K562 (cell line): ENCODE data around the gene KRI1. TPM values are rescaled to one million over a fixed set of nuclear protein-coding genes. Genes with fewer than 3 reads are reported as not detected.

Experiments used
- ATAC-seq: fragments of 200-7000 bp; cut with Tn5 transposase; 3 replicates; pipeline ENCODE4 v1.9.1; 2020; ENCODE audit warnings: moderate library complexity
- BruUV-seq: library from RNA; stranded (reverse); fragments of 400-500 nt; replicated peaks from 2 replicates; lab custom pipeline; 2021; lab: Mats Ljungman, UMichigan
- CTCF ChIA-PET: fragments of 300-600 bp; formaldehyde crosslinking; extraction: SDS; loops from one replicate; lab custom pipeline; 2021; ENCODE audit warnings: low intra/inter-chr PET ratio; lab: Yijun Ruan, JAX
- POLR2A ChIA-PET: fragments of 300-600, 350-650 bp; sonication (Branson Sonifier 250); formaldehyde crosslinking; extraction: SDS; loops from one replicate; lab custom pipeline; 2021; ENCODE audit warnings: antibody characterized with exemption, inconsistent platforms; lab: Yijun Ruan, JAX
- DNase-seq, 4 experiments: peaks; one replicate each; pipeline versions ENCODE4 v3.0.0 to v3.0.0-alpha.2; 2011 to 2018; ENCODE audit warnings: low spot score in 3 of 4, mixed read lengths in 3 of 4; ENCODE audit errors: extremely low read depth in 1 of 4
- FAIRE-seq: peaks from 2 replicates; lab custom pipeline; 2011; peaks lifted over from hg19 to GRCh38; lab: Jason Lieb, UNC
- H2AFZ ChIP-seq: 2 replicates; pipeline ENCODE4 v1.6.0; 2011; ENCODE audit warnings: low read depth, low read length, control low read depth, inconsistent platforms
- H3K27ac ChIP-seq: fragments of 200-600 bp; 3 replicates; pipeline ENCODE4 v1.8.0; 2011; ENCODE audit warnings: low read depth, mild to moderate bottlenecking, control low read depth, inconsistent platforms, low read length, moderate library complexity, mixed read lengths; ENCODE audit errors: extremely low read depth
- H3K27me3 ChIP-seq, 2 experiments: fragments of 300-600 bp in 1 of 2; 2 replicates in 1 of 2; 3 replicates in 1 of 2; pipeline versions ENCODE4 v1.6.0 to v1.8.0; 2011; ENCODE audit warnings: inconsistent platforms in 2 of 2, low read length in 2 of 2, mild to moderate bottlenecking in 1 of 2, mixed read lengths in 1 of 2, moderate library complexity in 1 of 2; ENCODE audit not compliant: control insufficient read depth in 2 of 2, insufficient read depth in 2 of 2
- H3K36me3 ChIP-seq: fragments of 300-600 bp; 3 replicates; pipeline ENCODE4 v1.8.0; 2011; ENCODE audit warnings: mild to moderate bottlenecking, low read length, inconsistent platforms; ENCODE audit not compliant: control insufficient read depth, insufficient read depth
- H3K4me1 ChIP-seq, 2 experiments: fragments of 200-600 bp in 1 of 2; replicated peaks in 1 of 2; 2 replicates in 1 of 2; 3 replicates in 1 of 2; pipeline versions ENCODE4 v1.5.1 to v1.8.0; 2011; ENCODE audit warnings: inconsistent platforms in 2 of 2, low read length in 2 of 2, mild to moderate bottlenecking in 1 of 2, mixed read lengths in 1 of 2, moderate library complexity in 1 of 2; ENCODE audit not compliant: control insufficient read depth in 2 of 2, insufficient read depth in 2 of 2
- H3K4me2 ChIP-seq: 2 replicates; pipeline ENCODE4 v1.6.1; 2011; ENCODE audit warnings: low read length, control low read depth, inconsistent platforms, mixed read lengths; ENCODE audit not compliant: insufficient read depth
- H3K4me3 ChIP-seq: fragments of 200-600 bp; sonication (generic), shearing (Covaris generic); 2 replicates; pipeline ENCODE4 v1.5.1; 2016; ENCODE audit warnings: control low read depth, inconsistent platforms
- H3K79me2 ChIP-seq: fragments of 200-600 bp; 3 replicates; pipeline ENCODE4 v1.8.0; 2011; ENCODE audit warnings: low read length, inconsistent platforms; ENCODE audit not compliant: control insufficient read depth, insufficient read depth
- H3K9ac ChIP-seq, 2 experiments: 2 replicates each; pipeline versions ENCODE4 v1.6.0 to v1.6.1; 2011; ENCODE audit warnings: low read depth in 2 of 2, low read length in 2 of 2, control low read depth in 1 of 2, inconsistent platforms in 1 of 2, mild to moderate bottlenecking in 1 of 2, mixed read lengths in 1 of 2; ENCODE audit not compliant: insufficient read depth in 1 of 2
- H3K9me1 ChIP-seq: one replicate; pipeline ENCODE4 v1.6.0; 2011; ENCODE audit warnings: inconsistent platforms, mild to moderate bottlenecking, low read length, moderate library complexity; ENCODE audit not compliant: control insufficient read depth, insufficient read depth
- H3K9me3 ChIP-seq: replicated peaks from 2 replicates; pipeline ENCODE4 v1.5.1; 2011; ENCODE audit warnings: low read depth, low read length, inconsistent platforms; ENCODE audit not compliant: control insufficient read depth, insufficient read depth
- H4K20me1 ChIP-seq: replicated peaks from 2 replicates; pipeline ENCODE4 v1.6.1; 2011; ENCODE audit warnings: low read length, inconsistent platforms, mixed read lengths; ENCODE audit not compliant: control insufficient read depth, insufficient read depth
- KAT7 ChIP-seq: sonication (generic); formaldehyde crosslinking; IDR thresholded peaks from 2 replicates; pipeline ENCODE4 v1.8.0; 2022; ENCODE audit warnings: missing genetic modification reagents, mild to moderate bottlenecking, borderline replicate concordance
- KLF6 ChIP-seq: fragments of 250-450 bp; sonication (Bioruptor Pico); IDR thresholded peaks from 2 replicates; pipeline ENCODE4 v1.4.0; 2020; ENCODE audit warnings: mild to moderate bottlenecking, moderate library complexity, borderline replicate concordance
- ZNF57 ChIP-seq: fragments of 450-650 bp; formaldehyde crosslinking; IDR thresholded peaks from 2 replicates; pipeline ENCODE4 v1.4.0; 2020; ENCODE audit warnings: mild to moderate bottlenecking, moderate library complexity
- whole genome bisulfite sequencing: fragments of 100-300 bp; shearing (Covaris generic); methylation state at CpG from one replicate; pipeline ENCODE4 v1.1.6; 2016; ENCODE audit warnings: low coverage, mixed read lengths; ENCODE audit not compliant: insufficient coverage; ENCODE audit errors: missing lambda C conversion rate; 5-methylcytosine and 5-hydroxymethylcytosine counted together
- in situ Hi-C: fragments of 300-500 bp; cut with MboI; formaldehyde crosslinking; loops from 4 replicates; pipeline ENCODE4 v1.15.0; 2018; ENCODE audit warnings: inconsistent platforms, mixed read lengths
- intact Hi-C: fragments of 100-400 bp; cut with micrococcal nuclease; formaldehyde crosslinking; loops from 2 replicates; pipeline ENCODE4 v1.14.2; 2022
- polyA plus RNA-seq, 8 experiments: library from polyadenylated mRNA; depleted of rRNA in 4 of 8; stranded (reverse) in 5 of 8; unstranded in 3 of 8; fragments of >200 nt; fragmentation: Nextera tagmentation in 2 of 8; fragmentation: Illumina TruSeq in 1 of 8; extraction: Ambion mirVana in 2 of 8; extraction: Trizol in 1 of 8; gene quantifications; 2 replicates each; pipeline versions ENCODE4 v1.2.1 to v1.2.3, GENCODE V29; 2011 to 2014; ENCODE audit warnings: inconsistent platforms in 1 of 8, missing spikeins in 1 of 8
- total RNA-seq, 7 experiments: library from RNA; depleted of rRNA in 6 of 7; stranded (reverse); fragments of >200 nt in 6 of 7; fragmentation: Illumina TruSeq in 2 of 7; extraction: Trizol in 2 of 7; gene quantifications; 2 replicates each; pipeline versions ENCODE4 v1.2.1 to v1.2.3, GENCODE V29; 2011 to 2021; ENCODE audit warnings: low replicate concordance in 1 of 7
- TF ChIP-seq, protein P1 (sequence below): fragments of 450-650 bp; IDR thresholded peaks from 2 replicates; pipeline ENCODE4 v1.6.1; 2014; ENCODE audit warnings: low read depth, mild to moderate bottlenecking, moderate library complexity, borderline replicate concordance
- TF ChIP-seq, protein P2 (sequence below): fragments of 250-450 bp; sonication (Bioruptor Pico); IDR thresholded peaks from 2 replicates; pipeline ENCODE4 v1.5.0; 2021

KRI1 gene
- total and polyA plus RNA-seq, 9 of the 15 experiments (the other 6 are each of a cell fraction or from before 2014, with no cell fraction given): 1.1 to 50.7 (median 24.7) TPM

DNA sequence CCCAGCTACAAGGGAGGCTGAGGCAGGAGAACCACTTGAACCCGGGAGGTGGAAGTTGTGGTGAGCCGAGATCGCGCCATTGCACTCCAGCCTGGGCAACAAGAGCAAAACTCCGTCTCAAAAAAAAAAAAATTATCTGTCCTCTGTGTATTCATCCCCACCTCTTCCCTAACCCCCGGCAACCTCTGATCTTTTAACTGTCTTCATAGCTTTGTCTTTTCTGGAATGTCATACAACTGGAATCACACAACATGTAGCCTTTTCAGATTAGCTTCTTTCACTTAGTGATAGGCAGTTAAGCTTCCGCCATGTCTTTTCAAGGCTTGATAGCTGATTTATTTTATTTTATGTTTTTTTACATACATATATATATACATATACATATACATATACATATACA lies 40.2 kb downstream of the KRI1 start:
- Histone ChIP-seq H3K27ac (no peak overlapping the region), H3K36me3 (no peaks in the 10 kb centered on the region), H4K20me1 (no peaks in the 10 kb centered on the region; the same call in 1 of the 2 replicates), H3K4me1 (peaks cover 0 to 3% of the 10 kb centered on the region in 2 experiments; a peak in 2 of 5 replicates), H3K9me3 (no peaks in the 10 kb centered on the region), H3K79me2 (no peaks in the 10 kb centered on the region), H3K27me3 (no peaks in the 10 kb centered on the region), H3K4me2 (no peak overlapping the region), H3K9ac (no peak overlapping the region), H3K4me3 (no peak overlapping the region), H3K9me1 (no peaks in the 10 kb centered on the region), H2AFZ (no peak overlapping the region)
- TF ChIP-seq, protein P1, sequence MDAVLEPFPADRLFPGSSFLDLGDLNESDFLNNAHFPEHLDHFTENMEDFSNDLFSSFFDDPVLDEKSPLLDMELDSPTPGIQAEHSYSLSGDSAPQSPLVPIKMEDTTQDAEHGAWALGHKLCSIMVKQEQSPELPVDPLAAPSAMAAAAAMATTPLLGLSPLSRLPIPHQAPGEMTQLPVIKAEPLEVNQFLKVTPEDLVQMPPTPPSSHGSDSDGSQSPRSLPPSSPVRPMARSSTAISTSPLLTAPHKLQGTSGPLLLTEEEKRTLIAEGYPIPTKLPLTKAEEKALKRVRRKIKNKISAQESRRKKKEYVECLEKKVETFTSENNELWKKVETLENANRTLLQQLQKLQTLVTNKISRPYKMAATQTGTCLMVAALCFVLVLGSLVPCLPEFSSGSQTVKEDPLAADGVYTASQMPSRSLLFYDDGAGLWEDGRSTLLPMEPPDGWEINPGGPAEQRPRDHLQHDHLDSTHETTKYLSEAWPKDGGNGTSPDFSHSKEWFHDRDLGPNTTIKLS: no peak
- TF ChIP-seq KLF6 (CRISPR knock-in tag) (no peak), KAT7 (CRISPR knock-in tag) (no peak), ZNF57 (CRISPR knock-in tag) (no peak)
- TF ChIP-seq, protein P2, sequence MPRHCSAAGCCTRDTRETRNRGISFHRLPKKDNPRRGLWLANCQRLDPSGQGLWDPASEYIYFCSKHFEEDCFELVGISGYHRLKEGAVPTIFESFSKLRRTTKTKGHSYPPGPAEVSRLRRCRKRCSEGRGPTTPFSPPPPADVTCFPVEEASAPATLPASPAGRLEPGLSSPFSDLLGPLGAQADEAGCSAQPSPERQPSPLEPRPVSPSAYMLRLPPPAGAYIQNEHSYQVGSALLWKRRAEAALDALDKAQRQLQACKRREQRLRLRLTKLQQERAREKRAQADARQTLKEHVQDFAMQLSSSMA (CRISPR knock-in tag): no peak
- FAIRE-seq: no peak
- in situ Hi-C loops (no loop called here), intact Hi-C loops (no loop called here)
- ChIA-PET POLR2A (interaction anchor here (0.7 kb wide), 1 partner anchor 9 kb away, joined by 3 read pairs; no protein-coding TSS in a partner anchor), CTCF (no interaction called here)
- no peak for DNase-seq
- ATAC-seq: no peak
- no TSS peak for BruUV-seq
- WGBS: 65% methylated on average over 7 of the region's 7 CpGs
